A673 (cell line): ENCODE data around the gene AANAT. TPM values are rescaled to one million over a fixed set of nuclear protein-coding genes. Genes with fewer than 3 reads are reported as not detected.
"Not testable (repeated sequence)": the region's sequence is repeated elsewhere in the genome, so short reads cannot be mapped to it uniquely, and the experiment has no call there.

Experiments used
- BruUV-seq: library from RNA; stranded (reverse); fragments of 400-500 nt; replicated peaks from 2 replicates; lab custom pipeline; 2021; lab: Mats Ljungman, UMichigan
- CTCF ChIA-PET: fragments of 300-600 bp; sonication (Branson Sonifier 250); formaldehyde crosslinking; loops from one replicate; lab custom pipeline; 2022; ENCODE audit warnings: antibody characterized with exemption; lab: Charles Lee
- POLR2A ChIA-PET: fragments of 300-600 bp; sonication (Branson Sonifier 250); formaldehyde crosslinking; loops from one replicate; lab custom pipeline; 2022; ENCODE audit warnings: antibody characterized with exemption; ENCODE audit not compliant: low non-redundant PET; lab: Charles Lee
- DNase-seq: peaks from one replicate; pipeline ENCODE4 v3.0.0-alpha.2; 2015; ENCODE audit warnings: low spot score
- H3K27ac ChIP-seq: fragments of 200-600 bp; sonication (generic); 2 replicates; pipeline ENCODE4 v1.5.1; 2016; ENCODE audit warnings: mixed run types, low read depth, mild to moderate bottlenecking, mixed read lengths, antibody characterized with exemption, low read length; ENCODE audit not compliant: poor library complexity, severe bottlenecking
- H3K27me3 ChIP-seq: fragments of 200-600 bp; sonication (generic); replicated peaks from 2 replicates; pipeline ENCODE4 v1.6.1; 2017; ENCODE audit warnings: mixed run types, low read depth, mild to moderate bottlenecking, mixed read lengths, antibody characterized with exemption, low read length; ENCODE audit not compliant: insufficient read depth, poor library complexity
- H3K36me3 ChIP-seq: fragments of 200-600 bp; sonication (generic); 2 replicates; pipeline ENCODE4 v1.6.1; 2016; ENCODE audit warnings: mixed run types, mild to moderate bottlenecking, mixed read lengths, antibody characterized with exemption, low read length; ENCODE audit not compliant: insufficient read depth, poor library complexity, severe bottlenecking
- H3K4me1 ChIP-seq: fragments of 200-600 bp; sonication (generic); 2 replicates; pipeline ENCODE4 v1.6.1; 2017; ENCODE audit warnings: mixed run types, mild to moderate bottlenecking, mixed read lengths, antibody characterized with exemption, low read length; ENCODE audit not compliant: insufficient read depth, poor library complexity, severe bottlenecking
- H3K4me3 ChIP-seq: fragments of 200-600 bp; sonication (generic); 2 replicates; pipeline ENCODE4 v1.5.1; 2016; ENCODE audit warnings: low read depth, mixed run types, mild to moderate bottlenecking, mixed read lengths, low read length; ENCODE audit not compliant: poor library complexity, severe bottlenecking
- H3K9me3 ChIP-seq: fragments of 200-600 bp; sonication (generic); 2 replicates; pipeline ENCODE4 v1.6.1; 2016; ENCODE audit warnings: mixed run types, low read depth, mild to moderate bottlenecking, mixed read lengths, antibody characterized with exemption, low read length; ENCODE audit not compliant: poor library complexity, severe bottlenecking
- CTCF ChIP-seq: fragments of 300-800, 200-600 bp; sonication (generic); conservative IDR thresholded peaks from 2 replicates; pipeline ENCODE4 v1.5.1; 2017; ENCODE audit warnings: low read depth, mild to moderate bottlenecking, antibody characterized with exemption, low read length, moderate library complexity, mixed read lengths
- EZH2 ChIP-seq: fragments of 200-600 bp; sonication (generic); IDR thresholded peaks from 2 replicates; pipeline ENCODE4 v1.6.1; 2017; ENCODE audit warnings: borderline replicate concordance, low read depth, mild to moderate bottlenecking, mixed read lengths, antibody characterized with exemption, low read length; ENCODE audit not compliant: poor library complexity, severe bottlenecking
- intact Hi-C: fragments of 100-400 bp; cut with micrococcal nuclease; formaldehyde crosslinking; loops from one replicate; pipeline ENCODE4 v1.10.0; 2022; ENCODE audit not compliant: unreplicated experiment
- total RNA-seq: library from RNA; stranded (reverse); gene quantifications from 2 replicates; pipeline ENCODE4 v1.2.3, GENCODE V29; 2021

Gene AANAT
- total RNA-seq, 1 experiment from 2014 or later = not detected

DNA sequence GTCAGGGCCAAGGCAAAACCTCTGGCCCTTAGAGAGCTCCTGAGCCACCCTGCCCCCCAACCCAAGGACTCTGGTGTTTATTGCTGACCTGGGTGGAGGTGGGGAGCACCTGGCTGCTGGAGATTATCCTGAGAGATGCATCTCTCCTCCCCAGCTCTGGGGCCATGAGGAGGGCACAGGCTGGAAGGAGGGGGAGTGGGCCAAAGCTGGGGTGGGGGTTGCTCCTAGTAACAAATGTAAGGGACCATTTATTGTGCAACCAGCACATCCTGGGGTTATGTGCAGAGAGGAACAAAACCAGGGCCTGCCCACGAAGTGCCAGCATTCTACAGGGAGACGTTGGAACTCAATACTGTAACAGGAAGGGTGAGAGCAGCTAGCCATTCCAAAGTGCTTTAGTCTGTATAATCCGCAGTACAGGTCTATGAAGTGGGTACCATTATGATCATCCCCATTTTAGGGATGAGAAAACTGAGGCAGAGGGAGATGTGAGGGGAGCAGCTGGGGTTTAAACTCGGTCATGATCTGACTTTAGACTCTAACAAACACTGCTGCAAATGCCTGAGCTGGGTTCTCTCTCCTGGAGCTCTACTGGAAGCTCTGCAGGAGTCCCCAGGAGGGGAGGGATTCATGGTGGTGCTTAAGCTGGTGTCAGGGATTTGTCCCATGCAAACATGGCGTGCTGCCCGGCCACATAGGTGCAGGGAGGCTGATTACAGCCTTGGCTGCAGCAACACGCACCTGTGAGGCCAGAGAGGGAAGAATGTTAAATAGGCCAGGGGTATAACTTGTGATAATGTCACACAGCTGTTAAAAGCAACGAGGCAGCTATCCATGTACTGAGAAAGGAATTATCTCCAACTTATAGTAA, 35.2 kb downstream of the AANAT start:
- no peak for DNase-seq
- Histone ChIP-seq H3K4me3 (no peak overlapping the region), H3K27ac (no peak overlapping the region), H3K27me3 (no peaks in the 10 kb centered on the region), H3K4me1 (peaks cover 39% of the 10 kb centered on the region), H3K9me3 (no peaks in the 10 kb centered on the region), H3K36me3 (no peaks in the 10 kb centered on the region)
- intact Hi-C loops = loop anchor here (5.0 kb wide), 1 partner anchor 200 kb away; no protein-coding TSS in a partner anchor
- BruUV-seq = no TSS peak
- CTCF ChIA-PET = interaction anchor here (0.6 kb wide), 1 partner anchor 78 kb away, joined by 4 read pairs; no protein-coding TSS in a partner anchor
- POLR2A ChIA-PET = no interaction called here
- TF ChIP-seq EZH2 (no peak), CTCF (no peak)

- intact Hi-C loops = loop anchor here (5.0 kb wide), 1 partner anchor 202 kb away; no protein-coding TSS in a partner anchor
- H3K36me3 ChIP-seq = no peaks in the 10 kb centered on the region
- DNase-seq = peak; percentile 55
- TF ChIP-seq EZH2 = no peak
- TF ChIP-seq CTCF = peak; percentile 41
- BruUV-seq = no TSS peak
- H3K27me3 ChIP-seq = no peaks in the 10 kb centered on the region
- H3K27ac ChIP-seq = no peak overlapping the region
- H3K9me3 ChIP-seq = no peaks in the 10 kb centered on the region
- no peak overlapping the region for H3K4me3 ChIP-seq
- peaks cover 23% of the 10 kb centered on the region for H3K4me1 ChIP-seq
- ChIA-PET CTCF (interaction anchor here (0.6 to 1.1 kb wide), 3 partner anchors 31 to 45 kb away, joined by 3 to 9 read pairs (median 3); no protein-coding TSS in a partner anchor), POLR2A (interaction anchor here (0.6 kb wide), 1 partner anchor 206 kb away, joined by 3 read pairs; no protein-coding TSS in a partner anchor)
Measured at GRCh38 chr17:76504117-76504516, 36.7 kb downstream of the AANAT start.

DNA sequence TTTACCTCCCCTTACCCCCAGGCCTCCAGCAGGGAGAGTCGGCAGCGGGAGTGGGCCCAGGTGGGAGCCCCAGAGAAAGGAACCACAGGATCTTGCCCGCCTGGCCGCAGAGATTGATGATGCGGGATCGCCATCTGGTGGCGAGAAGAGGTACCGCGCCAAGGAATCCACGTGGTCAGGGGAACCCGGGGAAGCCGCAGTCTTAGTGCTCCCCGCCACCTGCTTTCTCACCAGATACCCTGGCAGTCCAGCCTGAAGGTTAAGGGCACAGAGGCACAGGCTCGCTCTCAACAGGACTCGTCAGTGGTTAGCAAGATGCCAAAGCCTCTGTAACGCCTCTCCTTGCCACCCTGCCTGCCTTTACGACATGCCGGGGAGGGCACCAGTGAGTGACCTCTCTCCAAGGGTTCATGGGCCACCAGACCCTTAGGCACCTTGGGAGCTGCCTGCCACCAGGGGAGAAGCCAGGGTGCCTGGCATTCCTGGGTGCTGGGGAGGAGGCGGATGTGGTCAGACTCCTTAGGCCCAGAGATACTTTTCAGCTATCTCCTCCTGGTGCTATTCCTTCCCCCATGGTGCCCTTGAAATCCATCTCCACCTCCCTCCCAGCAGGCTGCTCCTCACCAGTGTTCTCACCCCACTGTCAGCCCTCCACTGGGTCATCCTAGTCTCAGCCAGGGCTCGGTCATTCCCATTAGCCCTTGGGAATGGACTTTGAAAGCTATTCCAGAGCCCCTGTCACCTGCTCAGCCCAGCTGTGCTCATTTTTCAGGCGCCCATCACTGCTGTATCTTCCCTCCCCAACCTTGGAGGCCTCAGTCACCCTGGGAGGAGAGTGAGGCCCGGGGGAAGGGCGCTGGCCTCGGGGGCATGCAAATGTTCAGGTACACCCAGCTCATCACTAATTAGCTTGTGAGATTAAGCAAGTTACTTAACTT, 39.3 kb downstream of the AANAT start:
- no peak for TF ChIP-seq EZH2
- peak; percentile 88 for TF ChIP-seq CTCF
- Histone ChIP-seq H3K27ac (no peak overlapping the region), H3K4me3 (no peak overlapping the region), H3K4me1 (peaks cover 4% of the 10 kb centered on the region), H3K27me3 (no peaks in the 10 kb centered on the region), H3K9me3 (no peaks in the 10 kb centered on the region), H3K36me3 (no peaks in the 10 kb centered on the region)
- no TSS peak for BruUV-seq
- DNase-seq = peak; percentile 82
- CTCF ChIA-PET = interaction anchor here (1.0 to 1.2 kb wide), 2 partner anchors 9 to 16 kb away, joined by 3 to 4 read pairs; no protein-coding TSS in a partner anchor
- POLR2A ChIA-PET = interaction anchor here (0.5 kb wide), 1 partner anchor 122 kb away, joined by 3 read pairs; no protein-coding TSS in a partner anchor
- intact Hi-C loops = loop anchor here (1.0 to 2.0 kb wide), 2 partner anchors 40 to 98 kb away; no protein-coding TSS in a partner anchor

DNA sequence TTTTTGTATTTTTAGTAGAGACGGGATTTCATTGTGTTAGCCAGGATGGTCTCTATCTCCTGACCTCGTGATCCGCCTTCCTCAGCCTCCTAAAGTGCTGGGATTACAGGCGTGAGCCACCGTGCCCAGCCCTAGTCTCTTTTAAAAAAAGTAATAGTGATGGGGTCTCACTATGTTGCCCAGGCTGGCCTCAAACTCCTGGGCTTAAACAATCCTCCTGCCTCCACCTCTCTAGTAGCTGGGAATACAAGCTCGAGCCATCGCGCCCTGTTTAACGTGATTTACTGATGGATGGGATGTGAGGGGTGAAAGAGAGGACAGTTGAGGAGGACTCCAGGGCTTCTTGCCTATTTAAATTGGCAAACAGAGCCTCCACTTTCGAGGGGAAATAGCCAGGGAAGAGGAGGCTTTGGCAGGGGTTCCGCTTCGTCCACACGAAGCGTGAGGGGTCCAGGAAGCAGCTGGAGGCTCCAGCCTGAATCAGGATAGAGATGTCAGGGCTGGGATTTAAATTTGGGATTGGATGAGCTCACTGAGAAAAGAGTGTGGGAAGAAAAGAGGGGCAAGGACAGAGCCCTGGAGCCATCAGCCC, 41.2 kb downstream of the AANAT start:
- CTCF ChIA-PET, DNase-seq, H3K36me3 ChIP-seq, H3K27me3 ChIP-seq, intact Hi-C loops, H3K9me3 ChIP-seq, H3K4me1 ChIP-seq, H3K4me3 ChIP-seq, BruUV-seq, H3K27ac ChIP-seq: not testable (repeated sequence)
- POLR2A ChIA-PET = interaction anchor here (0.7 kb wide), 1 partner anchor 230 kb away, joined by 3 read pairs; no protein-coding TSS in a partner anchor
